H1 (cell line): ENCODE data around the gene CCDC124. TPM values are rescaled to one million over a fixed set of nuclear protein-coding genes. Genes with fewer than 3 reads are reported as not detected.
A peak's percentile ranks its signal among the peaks of the same experiment; 100 is the strongest.

ENCODE experiments used
- CTCF ChIA-PET: fragments of 300-600 bp; sonication (Branson Sonifier 250); formaldehyde crosslinking; loops from one replicate; lab custom pipeline; 2021; ENCODE audit not compliant: partially characterized antibody; lab: Charles Lee
- POLR2A ChIA-PET: fragments of 300-600 bp; sonication (Branson Sonifier 250); formaldehyde crosslinking; loops from one replicate; lab custom pipeline; 2021; ENCODE audit warnings: inconsistent platforms; ENCODE audit not compliant: partially characterized antibody; lab: Charles Lee
- DNase-seq, 2 experiments: peaks; one replicate each; pipeline versions ENCODE4 v3.0.0 to v3.0.0-alpha.2; 2010 to 2022; ENCODE audit warnings: low spot score in 2 of 2, low read depth in 1 of 2, mixed read lengths in 1 of 2
- FAIRE-seq: peaks from 2 replicates; lab custom pipeline; 2011; peaks lifted over from hg19 to GRCh38; lab: Jason Lieb, UNC
- H2AFZ ChIP-seq: 2 replicates; pipeline ENCODE4 v1.8.1; 2012; ENCODE audit warnings: low read length, inconsistent platforms
- H2AK5ac ChIP-seq: 2 replicates; pipeline ENCODE4 v1.6.1; 2013; ENCODE audit warnings: low read depth, low read length
- H2BK120ac ChIP-seq: replicated peaks from 2 replicates; pipeline ENCODE3; 2013; ENCODE audit warnings: low read depth, low read length, inconsistent platforms
- H2BK12ac ChIP-seq: 2 replicates; pipeline ENCODE4 v1.6.1; 2013; ENCODE audit warnings: low read depth, low read length
- H2BK15ac ChIP-seq: 2 replicates; pipeline ENCODE4 v1.6.1; 2013; ENCODE audit warnings: low read length
- H2BK20ac ChIP-seq: 2 replicates; pipeline ENCODE4 v1.6.1; 2013; ENCODE audit warnings: low read length
- H2BK5ac ChIP-seq: 2 replicates; pipeline ENCODE4 v1.6.1; 2013; ENCODE audit warnings: low read depth, low read length
- H3K14ac ChIP-seq: 2 replicates; pipeline ENCODE4 v1.6.1; 2013; ENCODE audit warnings: inconsistent platforms; ENCODE audit not compliant: insufficient read length
- H3K18ac ChIP-seq: 2 replicates; pipeline ENCODE4 v1.6.1; 2013; ENCODE audit warnings: low read length; ENCODE audit errors: extremely low read depth
- H3K23ac ChIP-seq: 2 replicates; pipeline ENCODE4 v1.6.1; 2013; ENCODE audit warnings: inconsistent platforms; ENCODE audit not compliant: insufficient read length
- H3K23me2 ChIP-seq: 2 replicates; pipeline ENCODE4 v1.6.1; 2013; ENCODE audit warnings: low read depth, low read length
- H3K27ac ChIP-seq: 2 replicates; pipeline ENCODE4 v1.6.1; 2011; ENCODE audit warnings: low read depth, low read length, inconsistent platforms
- H3K27me3 ChIP-seq, 4 experiments: replicated peaks in 1 of 4; 1 replicate in 1 of 4; 2 replicates in 3 of 4; pipeline versions ENCODE4 v1.6.1 to v1.8.1; 2011 to 2013; ENCODE audit warnings: low read length in 3 of 4, mild to moderate bottlenecking in 3 of 4, inconsistent platforms in 2 of 4, mixed read lengths in 2 of 4, moderate library complexity in 1 of 4; ENCODE audit not compliant: control insufficient read depth in 3 of 4, insufficient read depth in 3 of 4; ENCODE audit errors: extremely low read depth in 1 of 4
- H3K36me3 ChIP-seq, 4 experiments: 2 replicates each; pipeline versions ENCODE4 v1.6.1 to v1.8.1; 2011 to 2013; ENCODE audit warnings: mild to moderate bottlenecking in 4 of 4, low read length in 3 of 4, moderate library complexity in 2 of 4, control low read depth in 1 of 4, inconsistent platforms in 1 of 4; ENCODE audit not compliant: insufficient read depth in 4 of 4, control insufficient read depth in 2 of 4
- H3K4ac ChIP-seq: replicated peaks from 2 replicates; pipeline ENCODE3; 2013; ENCODE audit warnings: low read length, low read depth, mixed read lengths, inconsistent platforms; ENCODE audit not compliant: insufficient read length
- H3K4me1 ChIP-seq, 4 experiments: replicated peaks in 1 of 4; 1 replicate in 1 of 4; 2 replicates in 3 of 4; pipeline versions ENCODE4 v1.6.1 to v1.8.1; 2011 to 2013; ENCODE audit warnings: low read length in 3 of 4, inconsistent platforms in 2 of 4, mixed read lengths in 1 of 4; ENCODE audit not compliant: insufficient read depth in 4 of 4, control insufficient read depth in 3 of 4
- H3K4me2 ChIP-seq, 2 experiments: 2 replicates each; pipeline versions ENCODE4 v1.6.1 to v1.8.1; 2011 to 2013; ENCODE audit warnings: low read depth in 2 of 2, low read length in 2 of 2, control low read depth in 1 of 2, inconsistent platforms in 1 of 2, mild to moderate bottlenecking in 1 of 2; ENCODE audit not compliant: insufficient read depth in 1 of 2
- H3K4me3 ChIP-seq, 4 experiments: fragments of 200-600, 300-600 bp in 1 of 4; sonication (generic), shearing (Covaris generic), sonication (Bioruptor Twin) in 1 of 4; 2 replicates each; pipeline versions ENCODE4 v1.5.1 to v1.8.1; 2011 to 2016; ENCODE audit warnings: low read length in 4 of 4, low read depth in 3 of 4, control low read depth in 2 of 4, inconsistent platforms in 2 of 4, mild to moderate bottlenecking in 2 of 4, mixed read lengths in 1 of 4, moderate library complexity in 1 of 4; ENCODE audit not compliant: insufficient read depth in 2 of 4; ENCODE audit errors: extremely low read depth in 1 of 4
- H3K56ac ChIP-seq: replicated peaks from 2 replicates; pipeline ENCODE3; 2013; ENCODE audit warnings: low read depth, mild to moderate bottlenecking, mixed read lengths, low read length, inconsistent platforms; ENCODE audit not compliant: insufficient read length
- H3K79me1 ChIP-seq: 2 replicates; pipeline ENCODE4 v1.6.1; 2013; ENCODE audit warnings: low read depth, low read length, control low read depth
- H3K79me2 ChIP-seq, 2 experiments: 2 replicates each; pipeline versions ENCODE4 v1.6.1 to v1.8.1; 2012 to 2013; ENCODE audit warnings: low read length in 2 of 2, mild to moderate bottlenecking in 2 of 2, inconsistent platforms in 1 of 2; ENCODE audit not compliant: insufficient read depth in 2 of 2, control insufficient read depth in 1 of 2
- H3K9ac ChIP-seq, 4 experiments: replicated peaks in 1 of 4; 1 replicate in 1 of 4; 2 replicates in 3 of 4; pipeline versions ENCODE4 v1.6.1 to v1.8.1; 2011 to 2013; ENCODE audit warnings: low read depth in 3 of 4, low read length in 3 of 4, control low read depth in 2 of 4, mild to moderate bottlenecking in 2 of 4, moderate library complexity in 2 of 4, inconsistent platforms in 1 of 4; ENCODE audit errors: extremely low read depth in 1 of 4
- H3K9me3 ChIP-seq, 2 experiments: 2 replicates each; pipeline versions ENCODE4 v1.6.1 to v1.8.1; 2012 to 2013; ENCODE audit warnings: mild to moderate bottlenecking in 2 of 2, moderate library complexity in 2 of 2, control low read depth in 1 of 2, inconsistent platforms in 1 of 2, low read depth in 1 of 2, low read length in 1 of 2, mixed read lengths in 1 of 2; ENCODE audit not compliant: insufficient read depth in 2 of 2
- H4K20me1 ChIP-seq, 2 experiments: replicated peaks in 1 of 2; 2 replicates each; pipeline versions ENCODE3 to v1.8.1; 2011 to 2013; ENCODE audit warnings: inconsistent platforms in 2 of 2, low read length in 2 of 2, mild to moderate bottlenecking in 1 of 2; ENCODE audit not compliant: insufficient read depth in 2 of 2, control insufficient read depth in 1 of 2
- H4K5ac ChIP-seq: 2 replicates; pipeline ENCODE4 v1.6.1; 2013; ENCODE audit warnings: low read length, low read depth, mixed read lengths, inconsistent platforms; ENCODE audit not compliant: insufficient read length
- H4K8ac ChIP-seq: 2 replicates; pipeline ENCODE4 v1.8.0; 2013; ENCODE audit warnings: mild to moderate bottlenecking, moderate library complexity, low read length, inconsistent platforms; ENCODE audit not compliant: insufficient read depth; ENCODE audit errors: extremely low read depth
- H4K91ac ChIP-seq: replicated peaks from 2 replicates; pipeline ENCODE3; 2013; ENCODE audit warnings: low read length, mixed read lengths, inconsistent platforms; ENCODE audit not compliant: insufficient read length
- BCL11A ChIP-seq, 2 experiments: IDR thresholded peaks; one replicate each; pipeline ENCODE4 v1.6.1; 2011; ENCODE audit warnings: low read depth in 2 of 2, low read length in 2 of 2, mild to moderate bottlenecking in 2 of 2
- FOSL1 ChIP-seq: IDR thresholded peaks from 2 replicates; pipeline ENCODE4 v1.6.1; 2011; ENCODE audit warnings: mild to moderate bottlenecking, low read depth, low read length, moderate library complexity; ENCODE audit not compliant: insufficient read depth
- GABPA ChIP-seq: IDR thresholded peaks from 2 replicates; pipeline ENCODE4 v1.6.1; 2011; ENCODE audit warnings: mild to moderate bottlenecking, low read length, moderate library complexity, borderline replicate concordance; ENCODE audit not compliant: insufficient read depth
- GTF2F1 ChIP-seq: IDR thresholded peaks from 2 replicates; pipeline ENCODE4 v1.6.1; 2012; ENCODE audit warnings: low read depth, low read length, improper control_type of control experiment, borderline replicate concordance
- JUN ChIP-seq: IDR thresholded peaks from 2 replicates; pipeline ENCODE4 v1.6.1; 2011; ENCODE audit warnings: low read depth, mild to moderate bottlenecking, improper control_type of control experiment, low read length
- POLR2A ChIP-seq, 2 experiments: IDR thresholded peaks; 1 replicate in 1 of 2; 2 replicates in 1 of 2; pipeline ENCODE4 v1.6.1; 2011; ENCODE audit warnings: low read depth in 2 of 2, low read length in 2 of 2, mild to moderate bottlenecking in 2 of 2; ENCODE audit errors: control extremely low read depth in 1 of 2
- RFX5 ChIP-seq: IDR thresholded peaks from 2 replicates; pipeline ENCODE4 v1.6.1; 2011; ENCODE audit warnings: low read depth, low read length, improper control_type of control experiment, borderline replicate concordance
- ZNF274 ChIP-seq: IDR thresholded peaks from 2 replicates; pipeline ENCODE4 v1.7.0; 2012; ENCODE audit warnings: low read length, borderline replicate concordance; ENCODE audit errors: extremely low read depth
- whole genome bisulfite sequencing, 2 experiments: shearing (Covaris generic) in 1 of 2; methylation state at CpG; one replicate each; pipeline versions ENCODE4 v1.1.6 to v1.1.7; 2013 to 2015; ENCODE audit warnings: low lambda C conversion rate in 2 of 2, mixed read lengths in 2 of 2, inconsistent platforms in 1 of 2, low coverage in 1 of 2, missing lambda C conversion rate in 1 of 2; ENCODE audit not compliant: insufficient replicate concordance in 2 of 2, insufficient coverage in 1 of 2, insufficient read length in 1 of 2; ENCODE audit errors: extremely low coverage in 1 of 2, missing lambda C conversion rate in 1 of 2; 5-methylcytosine and 5-hydroxymethylcytosine counted together
- long read RNA-seq, 2 experiments: library from RNA in 1 of 2; library from capped mRNA in 1 of 2; stranded (forward); transcript quantifications; one replicate each; pipeline ENCODE4 v2.0.0, GENCODE V29; 2021; ENCODE audit warnings: inconsistent platforms in 1 of 2
- polyA minus RNA-seq, 3 experiments: library from RNA; depleted of rRNA, polyadenylated mRNA; stranded (reverse); fragments of >200 nt; gene quantifications; 1 replicate in 2 of 3; 2 replicates in 1 of 3; pipeline ENCODE4 v1.2.3, GENCODE V29; 2011
- polyA plus RNA-seq, 7 experiments: library from polyadenylated mRNA; depleted of rRNA in 3 of 7; stranded (reverse) in 5 of 7; unstranded in 2 of 7; fragments of >200 nt in 5 of 7; fragments of 200-250 nt in 2 of 7; gene quantifications; 1 replicate in 5 of 7; 2 replicates in 1 of 7; 4 replicates in 1 of 7; pipeline versions ENCODE4 v1.2.1 to v1.2.3, GENCODE V29; 2011 to 2013; ENCODE audit warnings: missing spikeins in 2 of 7, mixed read lengths in 2 of 7
- total RNA-seq: library from RNA; stranded (reverse); fragmentation: NEBNext Ultra II Directional; extraction: Animal tissue kit (Norgen Biotek cat#: 25700); gene quantifications from 2 replicates; pipeline ENCODE4 v1.2.1, GENCODE V29; 2021

Gene CCDC124
- total RNA-seq (101 and 103 TPM in 2 replicates), polyA plus RNA-seq (2011; rRNA removed) (95.2 and 135 TPM in 2 replicates), polyA minus RNA-seq (2011; rRNA and poly(A)+ RNA removed) (5.9 and 7.2 TPM in 2 replicates)
- 144 TPM for polyA plus RNA-seq (2011; cell fraction: cytosol; rRNA removed)
- polyA plus RNA-seq (2011; cell fraction: nucleus; rRNA removed), result 88.6 TPM
- polyA plus RNA-seq (2012, experiment 1 of 2), result 87.6 to 144 TPM (median 124 TPM) in 4 replicates
- polyA plus RNA-seq (2012, experiment 2 of 2), result 94.8 TPM
- 71.0 TPM for polyA plus RNA-seq (2013, experiment 1 of 2)
- 71.2 TPM for polyA plus RNA-seq (2013, experiment 2 of 2)
- polyA minus RNA-seq (2011; cell fraction: cytosol; rRNA and poly(A)+ RNA removed), result 27.8 TPM
- 20.0 TPM for polyA minus RNA-seq (2011; cell fraction: nucleus; rRNA and poly(A)+ RNA removed)
- long read RNA-seq, experiment 1, partial matches to known transcripts, result 20 of 30 reads
- long read RNA-seq, experiment 1, other reads (novel, unspliced or antisense), result 6 of 30 reads
- long read RNA-seq, experiment 2, transcript CCDC124-201 (5 exons, 938 nt), result major isoform, 144 of 181 reads
- long read RNA-seq, experiment 2, partial matches to known transcripts, result 30 of 181 reads
- long read RNA-seq, experiment 2, other reads (novel, unspliced or antisense), result 7 of 181 reads

DNA sequence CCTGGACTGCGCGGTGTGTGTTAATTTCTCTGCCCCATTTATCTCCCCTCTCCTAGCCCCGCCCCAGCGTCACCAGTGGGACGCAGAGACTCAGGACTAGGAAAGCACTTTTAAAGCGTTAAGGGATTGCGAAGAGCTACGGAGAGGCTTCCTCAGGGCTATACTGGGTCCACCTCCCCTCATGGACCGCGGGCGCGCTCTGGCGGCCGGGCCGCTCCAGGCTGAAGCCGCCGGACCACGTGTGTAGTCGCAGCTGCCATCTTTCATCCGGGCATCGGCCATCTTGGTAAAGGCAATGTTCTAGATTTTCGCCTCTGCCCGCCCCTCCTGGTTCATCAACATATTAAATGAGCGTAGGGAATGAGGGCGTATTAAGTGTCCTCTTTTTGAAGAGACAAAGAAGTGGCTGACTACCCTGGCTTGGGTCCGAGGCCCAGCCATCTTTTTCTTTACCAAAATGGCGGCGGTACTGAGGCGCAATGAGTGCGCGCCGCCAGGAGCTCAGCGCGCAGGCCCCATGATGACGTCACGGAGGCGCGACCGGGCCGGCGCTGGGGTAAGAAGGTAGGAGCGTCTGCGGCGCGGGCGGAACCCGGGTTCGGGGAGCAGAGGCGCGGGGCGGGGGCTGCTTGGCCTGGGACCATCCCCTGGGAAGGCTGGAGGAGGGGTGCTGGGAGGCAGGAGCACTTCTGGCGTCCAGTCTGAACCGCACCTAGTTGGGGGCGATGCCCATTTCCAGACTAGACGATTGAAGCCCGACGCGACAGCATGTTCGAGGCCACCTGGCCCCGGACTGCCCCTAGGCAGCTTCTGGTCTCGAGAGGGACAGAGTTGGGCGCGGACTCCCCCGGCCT lies at the start of gene CCDC124:
TSS of gene CCDC124 (plus strand) at position 531 of the 854 bp plus-strand sequence. CDS start 3,406 bp downstream, outside the sequence.
- 2% methylated on average over 64 of the region's 64 CpGs; no CpG with 5 or more reads in 1 of the 2 experiments for WGBS, 2 experiments
- no peak for TF ChIP-seq FOSL1
- peak; percentile 57; the same call in 1 of the 2 replicates for TF ChIP-seq JUN
- no peak; a peak in 2 of 3 replicates for TF ChIP-seq POLR2A (IDR thresholded peaks at IDR 0.05; ENCODE audit: control extremely low read depth in 1 of 2, low read depth in 2 of 2, low read length in 2 of 2)
- TF ChIP-seq BCL11A (IDR thresholded peaks at IDR 0.05; ENCODE audit: low read depth in 2 of 2, low read length in 2 of 2), result no peak
- TF ChIP-seq ZNF274, result no peak
- TF ChIP-seq GTF2F1, result 0 out of 2 replicates have a peak, but pooled peaks have one; percentile 39
- 0 out of 2 replicates have a peak, but pooled peaks have one; percentile 11 for TF ChIP-seq GABPA
- TF ChIP-seq RFX5, result no peak

More for the DNA sequence above, at the start of gene CCDC124:
- peak within 1 kb of the TSS; percentile 29 to 92 for H3K4me2 ChIP-seq
- no peak within 1 kb of the TSS for H3K23ac ChIP-seq
- ChIA-PET POLR2A (interaction anchor here (0.6 to 14.8 kb wide), 23 partner anchors 11 to 272 kb away, joined by 3 to 392 read pairs (median 4); partner anchors contain the start of genes RPL18A and SLC5A5), CTCF (interaction anchor here (0.6 to 10.3 kb wide), 28 partner anchors 10 to 158 kb away, joined by 3 to 200 read pairs (median 4); partner anchors contain the start of genes KCNN1, RPL18A and SLC5A5)
- no peak within 1 kb of the TSS for H3K14ac ChIP-seq
- peak within 1 kb of the TSS; percentile 39; the same call in 1 of the 2 replicates for H2AK5ac ChIP-seq
- H3K23me2 ChIP-seq, result peaks cover 7% of the 10 kb centered on the region; the same call in 1 of the 2 replicates
- H2BK5ac ChIP-seq, result peak within 1 kb of the TSS; percentile 99
- no peaks in the 10 kb centered on the region for H4K20me1 ChIP-seq
- no peak within 1 kb of the TSS for H2BK15ac ChIP-seq
- DNase-seq (peak; percentile 86 to 95), FAIRE-seq (peak; percentile 24)
- H3K79me2 ChIP-seq, result peaks cover 0 to 7% of the 10 kb centered on the region in 2 experiments; a peak in 2 of 4 replicates
- H2BK120ac ChIP-seq, result peak within 1 kb of the TSS; percentile 91
- peak within 1 kb of the TSS; percentile 80 to 94 (median 91) for H3K4me3 ChIP-seq
- no peaks in the 10 kb centered on the region for H3K36me3 ChIP-seq
- no peak within 1 kb of the TSS for H2BK20ac ChIP-seq
- peak within 1 kb of the TSS; percentile 96 for H3K27ac ChIP-seq
- peak within 1 kb of the TSS; percentile 71 to 89 (median 85) for H3K9ac ChIP-seq
- H2BK12ac ChIP-seq, result peak within 1 kb of the TSS; percentile 99; the same call in 1 of the 2 replicates
- H3K4me1 ChIP-seq, result peaks cover 0 to 4% (median 2%) of the 10 kb centered on the region in 4 experiments; a peak in 3 of 7 replicates
- H3K9me3 ChIP-seq, result no peaks in the 10 kb centered on the region
- H2AFZ ChIP-seq, result peak within 1 kb of the TSS; percentile 99
- peak within 1 kb of the TSS; percentile 15 for H3K4ac ChIP-seq
- no peaks in the 10 kb centered on the region for H3K79me1 ChIP-seq
- H3K27me3 ChIP-seq, result no peaks in the 10 kb centered on the region
- peak within 1 kb of the TSS; percentile 95 for H4K8ac ChIP-seq
- H4K5ac ChIP-seq, result peak within 1 kb of the TSS; percentile 99
- peak within 1 kb of the TSS; percentile 91 for H3K18ac ChIP-seq
- peak within 1 kb of the TSS; percentile 82 for H3K56ac ChIP-seq
- H4K91ac ChIP-seq, result peak within 1 kb of the TSS; percentile 97
